ENCODE measurements around the gene URI1.

DNA sequence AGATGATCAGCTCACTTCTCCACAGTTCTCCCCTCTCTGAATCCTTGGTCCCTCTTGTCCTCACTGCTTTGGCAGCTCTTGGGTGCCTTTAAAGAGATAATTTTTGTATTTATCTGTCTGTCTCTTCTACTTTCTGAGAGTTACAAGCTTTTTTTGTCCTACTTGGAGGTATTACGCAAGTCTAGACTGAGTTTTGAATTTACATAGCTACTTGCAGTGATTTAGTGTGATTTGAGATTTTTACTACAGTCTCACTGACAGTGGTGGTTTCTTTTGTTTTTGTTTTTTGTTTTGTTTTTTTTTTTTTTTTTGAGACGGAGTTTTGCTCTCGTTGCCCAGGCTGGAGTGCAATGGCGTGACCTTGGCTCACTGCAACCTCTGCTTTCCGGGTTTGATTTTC is 22.1 kb downstream of the URI1 start:
- TF ChIP-seq, protein P1, sequence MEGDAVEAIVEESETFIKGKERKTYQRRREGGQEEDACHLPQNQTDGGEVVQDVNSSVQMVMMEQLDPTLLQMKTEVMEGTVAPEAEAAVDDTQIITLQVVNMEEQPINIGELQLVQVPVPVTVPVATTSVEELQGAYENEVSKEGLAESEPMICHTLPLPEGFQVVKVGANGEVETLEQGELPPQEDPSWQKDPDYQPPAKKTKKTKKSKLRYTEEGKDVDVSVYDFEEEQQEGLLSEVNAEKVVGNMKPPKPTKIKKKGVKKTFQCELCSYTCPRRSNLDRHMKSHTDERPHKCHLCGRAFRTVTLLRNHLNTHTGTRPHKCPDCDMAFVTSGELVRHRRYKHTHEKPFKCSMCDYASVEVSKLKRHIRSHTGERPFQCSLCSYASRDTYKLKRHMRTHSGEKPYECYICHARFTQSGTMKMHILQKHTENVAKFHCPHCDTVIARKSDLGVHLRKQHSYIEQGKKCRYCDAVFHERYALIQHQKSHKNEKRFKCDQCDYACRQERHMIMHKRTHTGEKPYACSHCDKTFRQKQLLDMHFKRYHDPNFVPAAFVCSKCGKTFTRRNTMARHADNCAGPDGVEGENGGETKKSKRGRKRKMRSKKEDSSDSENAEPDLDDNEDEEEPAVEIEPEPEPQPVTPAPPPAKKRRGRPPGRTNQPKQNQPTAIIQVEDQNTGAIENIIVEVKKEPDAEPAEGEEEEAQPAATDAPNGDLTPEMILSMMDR (IDR thresholded peaks at IDR 0.05 in 8 of 11, conservative IDR thresholded peaks at IDR 0.05 in 3 of 11) = no peak
- no peak for TF ChIP-seq POLR2A (IDR thresholded peaks at IDR 0.05)

Measured in spleen (tissue), 7 donors.